Kidney (tissue), 14 donors: ENCODE data around the gene EGFL8. TPM values are rescaled to one million over a fixed set of nuclear protein-coding genes. Genes with fewer than 3 reads are reported as not detected.
A peak's percentile ranks its signal among the peaks of the same experiment; 100 is the strongest.

Experiments
- DNase-seq, 5 donors: peaks; one replicate each; pipeline ENCODE4 v3.0.0-alpha.2; 2013 to 2020
- FAIRE-seq: peaks from 2 replicates; lab custom pipeline; 2012; peaks lifted over from hg19 to GRCh38; lab: Jason Lieb, UNC
- H3K27ac ChIP-seq, 2 donors: one replicate each; pipeline ENCODE4 v1.7.0; 2013; ENCODE audit warnings: low read depth in 2 of 2, low read length in 2 of 2, inconsistent platforms in 1 of 2
- H3K27me3 ChIP-seq: one replicate; pipeline ENCODE4 v1.7.1; 2013; ENCODE audit warnings: low read length, inconsistent platforms; ENCODE audit not compliant: control insufficient read depth, insufficient read depth
- H3K36me3 ChIP-seq, 3 donors: one replicate each; pipeline versions ENCODE4 v1.7.0 to v1.7.1; 2013; ENCODE audit warnings: low read length in 3 of 3, control low read depth in 1 of 3, inconsistent platforms in 1 of 3; ENCODE audit not compliant: insufficient read depth in 3 of 3, control insufficient read depth in 2 of 3
- H3K4me1 ChIP-seq, 3 donors: one replicate each; pipeline versions ENCODE4 v1.7.0 to v1.7.1; 2013; ENCODE audit warnings: low read length in 3 of 3, inconsistent platforms in 1 of 3, low read depth in 1 of 3; ENCODE audit not compliant: control insufficient read depth in 2 of 3, insufficient read depth in 2 of 3
- H3K4me3 ChIP-seq, 3 donors: one replicate each; pipeline versions ENCODE4 v1.7.0 to v1.8.1; 2013; ENCODE audit warnings: low read length in 3 of 3, control low read depth in 1 of 3, inconsistent platforms in 1 of 3
- H3K9ac ChIP-seq, 3 donors: one replicate each; pipeline versions ENCODE4 v1.7.0 to v1.7.1; 2013; ENCODE audit warnings: low read length in 3 of 3, control low read depth in 1 of 3, inconsistent platforms in 1 of 3
- H3K9me3 ChIP-seq, 3 donors: one replicate each; pipeline versions ENCODE4 v1.7.0 to v1.7.1; 2013; ENCODE audit warnings: low read length in 3 of 3, control low read depth in 1 of 3, inconsistent platforms in 1 of 3; ENCODE audit not compliant: control insufficient read depth in 2 of 3, insufficient read depth in 1 of 3
- CTCF ChIP-seq: IDR thresholded peaks from 3 replicates; pipeline ENCODE4 v1.5.1; 2012; ENCODE audit warnings: mild to moderate bottlenecking, moderate library complexity, borderline replicate concordance; ENCODE audit not compliant: insufficient read depth; ENCODE audit errors: extremely low read depth
- intact Hi-C: fragments of 100-400 bp; cut with DNase I; formaldehyde crosslinking; loops from one replicate; pipeline ENCODE4 v1.11.1; 2022
- polyA plus RNA-seq: library from polyadenylated mRNA; stranded (reverse); fragments of 350-450 nt; fragmentation: Illumina TruSeq; extraction: RNeasy Lipid Tissue Mini Kit (QIAGEN cat#74804); gene quantifications from one replicate; pipeline ENCODE4 v1.2.3, GENCODE V29; 2014; ENCODE audit warnings: low read depth, low replicate concordance; ENCODE audit not compliant: insufficient read depth
- total RNA-seq: library from RNA; stranded (reverse); fragmentation: NEBNext Ultra II Directional; extraction: Animal tissue kit (Norgen Biotek cat#: 25700); gene quantifications from one replicate; pipeline ENCODE4 v1.2.1, GENCODE V29; 2021
- donor health status: control.
- donor health status: control.
- donor health status: control.
- donor health status: control.
- donor health status: control.
- donor health status: DM: yes; HTN: yes; CAD: no.
- donor health status: Normal renal cell carcinoma (clear cell type).

EGFL8 gene
- total and polyA plus RNA-seq, 2 donors from 2014 or later, result 15.0 to 18.3 TPM

GRCh38 chr6:32198866-32199265 lies 34.5 kb downstream of the EGFL8 start:
- Histone ChIP-seq H3K27me3 (no peaks in the 10 kb centered on the region), H3K9ac (no peak overlapping the region), H3K4me1 (peaks cover 0 to 16% (median 14%) of the 10 kb centered on the region in 3 donors), H3K9me3 (no peaks in the 10 kb centered on the region), H3K4me3 (no peak overlapping the region), H3K27ac (no peak overlapping the region), H3K36me3 (no peaks in the 10 kb centered on the region)
- intact Hi-C loops, result no loop called here
- DNase-seq (peak in 2 of 5 donors; percentile 48 to 74), FAIRE-seq (no peak)
- TF ChIP-seq CTCF, result no peak

GRCh38 chr6:32200711-32201475 lies 36.5 kb downstream of the EGFL8 start:
- DNase-seq, result peak in 2 of 5 donors; percentile 36 to 43
- Histone ChIP-seq H3K4me1 (peaks cover 0 to 10% (median 10%) of the 10 kb centered on the region in 3 donors), H3K9ac (no peak overlapping the region), H3K4me3 (no peak overlapping the region), H3K36me3 (no peaks in the 10 kb centered on the region), H3K27me3 (no peaks in the 10 kb centered on the region), H3K9me3 (no peaks in the 10 kb centered on the region), H3K27ac (no peak overlapping the region)
- TF ChIP-seq CTCF, result no peak
- FAIRE-seq, result no peak
- intact Hi-C loops, result no loop called here

- Histone ChIP-seq H3K36me3 (no peaks in the 10 kb centered on the region), H3K9me3 (no peaks in the 10 kb centered on the region), H3K4me1 (peaks cover 0 to 3% (median 2%) of the 10 kb centered on the region in 3 donors), H3K4me3 (no peak overlapping the region), H3K27ac (no peak overlapping the region), H3K27me3 (no peaks in the 10 kb centered on the region), H3K9ac (no peak overlapping the region)
- no peak for TF ChIP-seq CTCF
- FAIRE-seq (no peak), DNase-seq (peak in 2 of 5 donors; percentile 32 to 57)
- intact Hi-C loops, result no loop called here
Observed at GRCh38 chr6:32202186-32202585, 37.8 kb downstream of the EGFL8 start.
